ENCODE results near the gene NFIA. TPM values are rescaled to one million over a fixed set of nuclear protein-coding genes. Genes with fewer than 3 reads are reported as not detected.

NFIA gene
- total and polyA plus RNA-seq, 10 of the 15 experiments (the other 5 are each of a cell fraction or from before 2014, with no cell fraction given): 0.10 to 0.16 TPM; not detected in 8

GRCh38 chr1:61089338-61089737 lies 7.0 kb downstream of the NFIA start:
- FAIRE-seq (no peak), DNase-seq (ENCODE audit: low read depth, low spot score) (no peak), ATAC-seq (no peak)
- SMC1A ChIA-PET (ENCODE audit: uncharacterized antibody, unreplicated experiment): interaction anchor here (1.4 kb wide), 1 partner anchor 12 kb away, joined by 3 read pairs; no protein-coding TSS in a partner anchor
- no peak overlapping the region for H3K9ac ChIP-seq (ENCODE audit: control insufficient read depth, insufficient read depth, low read length)
- H3K4me3 ChIP-seq: no peak overlapping the region
- peaks cover 0 to 5% of the 10 kb centered on the region in 2 experiments; a peak in 1 of 4 replicates for H3K27me3 ChIP-seq (replicated peaks in 1 of 2; ENCODE audit: control insufficient read depth in 2 of 2, insufficient read depth in 2 of 2, low read length in 1 of 2)
- CTCF ChIA-PET: no interaction called here
- no peaks in the 10 kb centered on the region for H3K79me2 ChIP-seq (ENCODE audit: control insufficient read depth, insufficient read depth, low read length)
- POLR2A ChIA-PET: no interaction called here
- no peak overlapping the region for H2AFZ ChIP-seq (ENCODE audit: control insufficient read depth, low read depth, low read length)
- no peak for TF ChIP-seq RUNX3 (IDR thresholded peaks at IDR 0.05; ENCODE audit: low read length)
- TF ChIP-seq SREBF1 (IDR thresholded peaks at IDR 0.05; ENCODE audit: low read length): no peak
- no peak for TF ChIP-seq BCLAF1 (IDR thresholded peaks at IDR 0.05)
- TF ChIP-seq FOS (IDR thresholded peaks at IDR 0.05; ENCODE audit: borderline replicate concordance, extremely low read depth, insufficient read length): no peak
- TF ChIP-seq IRF3 (IDR thresholded peaks at IDR 0.05): no peak
- no peak for TF ChIP-seq KAT2A (conservative IDR thresholded peaks at IDR 0.05; ENCODE audit: control insufficient read depth, low read depth, low read length)
- no peak for TF ChIP-seq ZNF687 (IDR thresholded peaks at IDR 0.05)
- no peaks in the 10 kb centered on the region for H3K36me3 ChIP-seq (ENCODE audit: control insufficient read depth in 2 of 2, insufficient read depth in 2 of 2, low read length in 1 of 2)
- 47% methylated on average over 3 of the region's 4 CpGs for WGBS (ENCODE audit: insufficient coverage, insufficient replicate concordance, low lambda C conversion rate, missing lambda C conversion rate)
- H3K9me3 ChIP-seq (replicated peaks; ENCODE audit: control insufficient read depth, insufficient read depth, low read length): no peaks in the 10 kb centered on the region
- no TSS peak for BruUV-seq (replicated peaks)
- H3K27ac ChIP-seq (ENCODE audit: control insufficient read depth, insufficient read depth): no peak overlapping the region
- no peaks in the 10 kb centered on the region for H3K4me1 ChIP-seq (ENCODE audit: control insufficient read depth, insufficient read depth, low read length)
- H3K4me2 ChIP-seq (ENCODE audit: control insufficient read depth, insufficient read depth): no peak overlapping the region
- no peaks in the 10 kb centered on the region for H4K20me1 ChIP-seq (ENCODE audit: control insufficient read depth, insufficient read depth)
- RAD21 ChIA-PET (ENCODE audit: unreplicated experiment): no interaction called here
- in situ Hi-C loops (cut with MboI) (no loop called here), intact Hi-C loops (cut with micrococcal nuclease; ENCODE audit: unreplicated experiment) (no loop called here)

Measured in GM12878 (cell line).